A673 (cell line): ENCODE measurements around the gene BCL2L1. TPM values are rescaled to one million over a fixed set of nuclear protein-coding genes. Genes with fewer than 3 reads are reported as not detected.

ENCODE experiments used
- BruUV-seq: library from RNA; stranded (reverse); fragments of 400-500 nt; replicated peaks from 2 replicates; lab custom pipeline; 2021; lab: Mats Ljungman, UMichigan
- CTCF ChIA-PET: fragments of 300-600 bp; sonication (Branson Sonifier 250); formaldehyde crosslinking; loops from one replicate; lab custom pipeline; 2022; ENCODE audit warnings: antibody characterized with exemption; lab: Charles Lee
- POLR2A ChIA-PET: fragments of 300-600 bp; sonication (Branson Sonifier 250); formaldehyde crosslinking; loops from one replicate; lab custom pipeline; 2022; ENCODE audit warnings: antibody characterized with exemption; ENCODE audit not compliant: low non-redundant PET; lab: Charles Lee
- DNase-seq: peaks from one replicate; pipeline ENCODE4 v3.0.0-alpha.2; 2015; ENCODE audit warnings: low spot score
- H3K27ac ChIP-seq: fragments of 200-600 bp; sonication (generic); 2 replicates; pipeline ENCODE4 v1.5.1; 2016; ENCODE audit warnings: mixed run types, low read depth, mild to moderate bottlenecking, mixed read lengths, antibody characterized with exemption, low read length; ENCODE audit not compliant: poor library complexity, severe bottlenecking
- H3K27me3 ChIP-seq: fragments of 200-600 bp; sonication (generic); replicated peaks from 2 replicates; pipeline ENCODE4 v1.6.1; 2017; ENCODE audit warnings: mixed run types, low read depth, mild to moderate bottlenecking, mixed read lengths, antibody characterized with exemption, low read length; ENCODE audit not compliant: insufficient read depth, poor library complexity
- H3K36me3 ChIP-seq: fragments of 200-600 bp; sonication (generic); 2 replicates; pipeline ENCODE4 v1.6.1; 2016; ENCODE audit warnings: mixed run types, mild to moderate bottlenecking, mixed read lengths, antibody characterized with exemption, low read length; ENCODE audit not compliant: insufficient read depth, poor library complexity, severe bottlenecking
- H3K4me1 ChIP-seq: fragments of 200-600 bp; sonication (generic); 2 replicates; pipeline ENCODE4 v1.6.1; 2017; ENCODE audit warnings: mixed run types, mild to moderate bottlenecking, mixed read lengths, antibody characterized with exemption, low read length; ENCODE audit not compliant: insufficient read depth, poor library complexity, severe bottlenecking
- H3K4me3 ChIP-seq: fragments of 200-600 bp; sonication (generic); 2 replicates; pipeline ENCODE4 v1.5.1; 2016; ENCODE audit warnings: low read depth, mixed run types, mild to moderate bottlenecking, mixed read lengths, low read length; ENCODE audit not compliant: poor library complexity, severe bottlenecking
- H3K9me3 ChIP-seq: fragments of 200-600 bp; sonication (generic); 2 replicates; pipeline ENCODE4 v1.6.1; 2016; ENCODE audit warnings: mixed run types, low read depth, mild to moderate bottlenecking, mixed read lengths, antibody characterized with exemption, low read length; ENCODE audit not compliant: poor library complexity, severe bottlenecking
- CTCF ChIP-seq: fragments of 300-800, 200-600 bp; sonication (generic); conservative IDR thresholded peaks from 2 replicates; pipeline ENCODE4 v1.5.1; 2017; ENCODE audit warnings: low read depth, mild to moderate bottlenecking, antibody characterized with exemption, low read length, moderate library complexity, mixed read lengths
- EZH2 ChIP-seq: fragments of 200-600 bp; sonication (generic); IDR thresholded peaks from 2 replicates; pipeline ENCODE4 v1.6.1; 2017; ENCODE audit warnings: borderline replicate concordance, low read depth, mild to moderate bottlenecking, mixed read lengths, antibody characterized with exemption, low read length; ENCODE audit not compliant: poor library complexity, severe bottlenecking
- intact Hi-C: fragments of 100-400 bp; cut with micrococcal nuclease; formaldehyde crosslinking; loops from one replicate; pipeline ENCODE4 v1.10.0; 2022; ENCODE audit not compliant: unreplicated experiment
- total RNA-seq: library from RNA; stranded (reverse); gene quantifications from 2 replicates; pipeline ENCODE4 v1.2.3, GENCODE V29; 2021

The BCL2L1 gene
- total RNA-seq, 1 experiment from 2014 or later = 47.8 TPM

- Histone ChIP-seq H3K4me1 (no peaks in the 10 kb centered on the region), H3K4me3 (no peak overlapping the region), H3K9me3 (no peaks in the 10 kb centered on the region), H3K36me3 (peaks cover 91% of the 10 kb centered on the region), H3K27me3 (no peaks in the 10 kb centered on the region), H3K27ac (no peak overlapping the region)
- no peak for DNase-seq
- ChIA-PET POLR2A (no interaction called here), CTCF (no interaction called here)
- BruUV-seq = no TSS peak
- intact Hi-C loops = no loop called here
- TF ChIP-seq CTCF (no peak), EZH2 (no peak)
These were observed 45.1 kb upstream of the BCL2L1 start for GRCh38 chr20:31767805-31768204.

- intact Hi-C loops = no loop called here
- ChIA-PET POLR2A (no interaction called here), CTCF (no interaction called here)
- no peak for DNase-seq
- Histone ChIP-seq H3K27ac (no peak overlapping the region), H3K36me3 (peaks cover 91% of the 10 kb centered on the region), H3K9me3 (no peaks in the 10 kb centered on the region), H3K4me3 (no peak overlapping the region), H3K4me1 (no peaks in the 10 kb centered on the region), H3K27me3 (no peaks in the 10 kb centered on the region)
- TF ChIP-seq EZH2 (no peak), CTCF (no peak)
- BruUV-seq = no TSS peak
These were observed 42.1 kb upstream of the BCL2L1 start for GRCh38 chr20:31764641-31765305.

GRCh38 chr20:31760519-31761240 lies 38.0 kb upstream of the BCL2L1 start:
- intact Hi-C loops = no loop called here
- ChIA-PET CTCF (no interaction called here), POLR2A (interaction anchor here (0.7 kb wide), 1 partner anchor 127 kb away, joined by 5 read pairs; no protein-coding TSS in a partner anchor)
- H3K27ac ChIP-seq = no peak overlapping the region
- BruUV-seq = no TSS peak
- no peak for DNase-seq
- no peaks in the 10 kb centered on the region for H3K9me3 ChIP-seq
- TF ChIP-seq CTCF (no peak), EZH2 (no peak)
- no peaks in the 10 kb centered on the region for H3K27me3 ChIP-seq
- peaks cover 89% of the 10 kb centered on the region for H3K36me3 ChIP-seq
- no peak overlapping the region for H3K4me3 ChIP-seq
- no peaks in the 10 kb centered on the region for H3K4me1 ChIP-seq
